ENCODE results near the gene SLC34A1.

Gene SLC34A1

DNA sequence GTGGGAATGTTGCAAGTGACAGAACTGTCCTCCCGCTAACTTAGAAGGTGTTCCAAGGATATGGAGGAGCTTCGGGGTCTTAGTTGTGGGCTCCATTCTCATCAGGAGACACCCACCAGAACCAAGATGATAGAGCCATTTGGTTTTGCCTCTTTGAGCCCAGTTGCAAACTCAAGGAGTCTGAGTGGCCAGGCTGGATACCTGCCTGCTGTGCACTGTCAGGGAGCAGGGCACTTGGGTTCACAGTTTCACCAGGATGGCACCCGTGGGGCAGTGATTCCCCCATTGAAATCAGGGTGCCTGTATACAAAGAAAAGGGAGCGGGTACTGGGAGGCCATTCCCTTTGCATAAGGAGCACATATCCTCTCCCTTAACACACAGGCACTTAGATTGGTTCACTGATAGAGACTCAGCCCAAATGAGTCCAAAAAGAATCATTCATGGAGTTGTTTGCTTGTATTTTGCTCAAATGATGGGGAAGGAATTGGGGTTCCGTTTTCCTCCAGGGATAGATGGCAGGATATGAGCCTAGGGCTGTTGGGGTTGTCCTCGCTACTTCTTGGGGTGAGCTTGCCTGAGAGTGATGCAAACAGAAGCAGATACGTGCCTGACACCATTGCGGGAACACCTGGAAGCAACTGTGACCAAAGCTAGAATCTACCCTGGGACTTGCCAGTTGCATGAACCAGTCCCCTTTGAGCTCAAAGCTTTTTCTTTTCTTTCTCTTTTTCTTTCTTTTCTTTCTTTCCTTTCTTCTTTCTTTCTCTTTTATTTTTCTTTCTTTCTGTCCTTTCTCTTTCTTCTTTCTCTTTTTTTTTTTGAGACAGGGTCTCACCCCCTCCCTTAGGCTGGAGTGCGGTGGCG lies 61.0 kb downstream of the SLC34A1 start:
- DNase-seq (ENCODE audit: low read depth), result no peak
- H3K4me3 ChIP-seq (ENCODE audit: low read length), result no peak overlapping the region
- TF ChIP-seq CTCF (conservative IDR thresholded peaks at IDR 0.05; ENCODE audit: low read depth, low read length), result no peak

DNA sequence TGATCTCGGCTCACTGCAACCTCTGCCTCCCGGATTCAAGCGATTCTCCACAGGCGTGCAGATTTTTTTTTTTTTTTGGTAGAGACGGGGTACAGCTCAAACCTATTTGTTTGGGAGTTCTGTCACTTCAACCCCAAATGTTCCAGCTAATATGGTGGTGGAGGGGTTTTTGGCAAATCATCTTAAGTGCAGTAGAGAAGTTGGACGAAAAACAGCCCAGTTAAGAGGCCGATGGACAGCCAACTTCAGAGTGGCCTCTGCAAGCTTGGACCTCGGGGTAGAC lies 61.6 kb downstream of the SLC34A1 start:
- no peak for TF ChIP-seq CTCF (conservative IDR thresholded peaks at IDR 0.05; ENCODE audit: low read depth, low read length)
- DNase-seq (ENCODE audit: low read depth), result no peak
- H3K4me3 ChIP-seq (ENCODE audit: low read length), result peak overlapping the region; percentile 67

DNA sequence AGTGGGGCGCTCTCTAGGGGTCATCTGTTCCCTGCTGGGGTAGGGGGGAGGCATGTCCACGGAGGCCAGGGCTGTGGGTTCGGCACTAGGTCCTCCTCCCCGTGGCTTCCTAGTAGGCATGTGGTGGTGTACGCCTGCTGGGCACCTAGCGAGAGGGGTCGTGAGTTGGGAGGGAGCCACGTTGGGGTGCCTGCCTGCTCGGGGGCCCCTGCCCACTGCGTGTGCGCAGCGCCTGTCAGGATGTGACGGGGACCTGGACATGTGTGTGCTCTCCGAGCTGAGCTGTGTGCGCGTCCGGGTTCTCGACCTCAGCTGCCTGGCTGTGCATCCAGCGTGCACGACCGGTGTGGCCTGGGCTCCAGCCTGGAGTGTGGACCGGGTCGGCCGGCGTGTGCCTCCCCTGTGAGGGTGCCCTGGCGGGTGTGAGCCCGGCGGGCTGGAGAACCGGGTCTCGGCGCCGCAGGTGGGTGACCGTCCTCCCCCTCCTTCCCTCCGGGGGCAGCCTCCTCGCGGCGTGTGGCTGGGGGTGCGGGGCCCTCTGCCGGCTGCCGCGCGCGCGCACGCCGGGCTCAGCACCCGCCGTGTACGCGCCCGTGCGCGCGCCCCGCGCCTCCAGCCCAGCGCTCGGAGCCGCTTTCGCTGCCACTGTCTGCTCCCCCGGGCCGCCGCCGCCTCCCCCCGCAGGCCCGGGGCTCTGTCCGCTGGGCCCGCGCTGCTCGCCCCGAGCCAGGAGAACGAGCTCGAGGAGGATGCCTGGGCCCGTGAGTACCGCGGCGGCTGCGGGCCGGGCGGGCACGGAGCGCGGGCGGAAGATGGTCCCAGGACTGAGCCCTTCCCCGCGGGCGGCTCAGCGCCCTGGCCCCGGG lies 62.2 kb downstream of the SLC34A1 start, which contains the start of gene PRR7:
Gene PRR7, plus strand, starts transcription at position 615 of the 866 bp plus-strand sequence. CDS start 8,254 bp downstream, outside the sequence.
- TF ChIP-seq CTCF (conservative IDR thresholded peaks at IDR 0.05; ENCODE audit: low read depth, low read length), result no peak
- peak within 1 kb of the TSS; percentile 67 for H3K4me3 ChIP-seq (ENCODE audit: low read length)
- DNase-seq (ENCODE audit: low read depth), result no peak

DNA sequence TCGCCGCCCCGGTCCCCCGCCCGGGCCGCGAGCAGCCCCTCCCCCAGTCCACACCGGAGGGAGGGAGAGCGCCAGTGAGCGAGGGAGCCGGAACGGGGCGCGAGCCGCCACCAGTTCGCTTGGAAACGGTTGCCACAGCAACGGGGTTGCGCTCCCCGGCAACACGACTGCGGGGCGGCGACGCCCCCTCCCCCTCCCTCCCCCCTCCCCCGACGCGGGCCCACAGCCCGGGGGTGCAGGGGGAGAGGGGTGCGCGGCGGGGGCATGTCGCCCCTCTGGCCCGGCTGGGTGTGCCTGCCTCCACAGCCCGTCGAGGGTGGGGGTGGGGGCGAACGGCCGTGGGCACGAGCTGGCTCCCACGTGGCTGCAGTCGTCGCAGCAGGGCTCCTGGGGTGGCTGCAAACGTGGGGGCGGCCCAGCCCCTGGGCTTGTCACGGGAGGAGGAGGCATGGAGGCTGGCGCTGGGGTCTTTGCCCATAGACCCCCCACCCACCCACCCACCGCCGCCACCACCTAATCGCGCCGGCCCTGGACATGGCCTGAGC lies 62.9 kb downstream of the SLC34A1 start:
- DNase-seq (ENCODE audit: low read depth), result no peak
- no peak for TF ChIP-seq CTCF (conservative IDR thresholded peaks at IDR 0.05; ENCODE audit: low read depth, low read length)
- peak overlapping the region; percentile 36 for H3K4me3 ChIP-seq (ENCODE audit: low read length)

DNA sequence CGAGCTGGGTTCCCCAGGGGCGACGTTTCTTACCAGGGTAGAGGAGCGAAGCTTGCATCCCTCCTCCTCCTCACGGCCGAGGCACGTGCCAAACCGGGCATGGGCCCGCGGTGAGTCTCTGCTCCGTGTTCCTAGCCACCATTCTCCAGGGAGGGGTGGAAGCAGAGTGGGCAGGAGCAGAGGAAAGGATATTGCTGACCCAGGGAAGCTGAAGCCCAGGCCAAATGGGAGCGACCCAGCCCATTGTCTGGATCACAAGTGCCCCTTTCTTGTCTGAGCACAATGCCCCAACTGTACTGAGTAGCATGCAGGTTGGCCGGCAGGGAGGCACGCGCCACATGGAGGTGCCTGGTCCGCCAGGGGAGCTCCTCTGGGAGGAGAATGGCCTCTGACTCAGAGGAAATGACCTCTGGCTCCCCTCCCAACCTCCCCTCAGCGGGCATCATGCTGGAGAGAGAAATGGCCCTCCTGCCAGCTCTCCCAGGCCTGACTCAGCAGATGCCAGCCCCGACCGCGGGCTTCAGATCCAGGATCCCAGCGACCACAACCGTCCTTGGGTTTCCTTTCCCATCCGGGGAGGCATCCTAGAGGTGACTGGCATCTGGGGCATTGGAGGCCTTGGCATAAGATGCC lies 63.5 kb downstream of the SLC34A1 start:
- DNase-seq (ENCODE audit: low read depth), result peak; percentile 85
- peak overlapping the region; percentile 36 for H3K4me3 ChIP-seq (ENCODE audit: low read length)
- peak; percentile 6 for TF ChIP-seq CTCF (conservative IDR thresholded peaks at IDR 0.05; ENCODE audit: low read depth, low read length)
